K562 (cell line): Measurements from ENCODE around the gene TAS2R8. TPM values are rescaled to one million over a fixed set of nuclear protein-coding genes. Genes with fewer than 3 reads are reported as not detected.

Source experiments
- ATAC-seq: fragments of 200-7000 bp; cut with Tn5 transposase; 3 replicates; pipeline ENCODE4 v1.9.1; 2020; ENCODE audit warnings: moderate library complexity
- BruUV-seq: library from RNA; stranded (reverse); fragments of 400-500 nt; replicated peaks from 2 replicates; lab custom pipeline; 2021; lab: Mats Ljungman, UMichigan
- CTCF ChIA-PET: fragments of 300-600 bp; formaldehyde crosslinking; extraction: SDS; loops from one replicate; lab custom pipeline; 2021; ENCODE audit warnings: low intra/inter-chr PET ratio; lab: Yijun Ruan, JAX
- POLR2A ChIA-PET: fragments of 300-600, 350-650 bp; sonication (Branson Sonifier 250); formaldehyde crosslinking; extraction: SDS; loops from one replicate; lab custom pipeline; 2021; ENCODE audit warnings: antibody characterized with exemption, inconsistent platforms; lab: Yijun Ruan, JAX
- DNase-seq, 4 experiments: peaks; one replicate each; pipeline versions ENCODE4 v3.0.0 to v3.0.0-alpha.2; 2011 to 2018; ENCODE audit warnings: low spot score in 3 of 4, mixed read lengths in 3 of 4; ENCODE audit errors: extremely low read depth in 1 of 4
- FAIRE-seq: peaks from 2 replicates; lab custom pipeline; 2011; peaks lifted over from hg19 to GRCh38; lab: Jason Lieb, UNC
- H2AFZ ChIP-seq: 2 replicates; pipeline ENCODE4 v1.6.0; 2011; ENCODE audit warnings: low read depth, low read length, control low read depth, inconsistent platforms
- H3K27ac ChIP-seq: fragments of 200-600 bp; 3 replicates; pipeline ENCODE4 v1.8.0; 2011; ENCODE audit warnings: low read depth, mild to moderate bottlenecking, control low read depth, inconsistent platforms, low read length, moderate library complexity, mixed read lengths; ENCODE audit errors: extremely low read depth
- H3K27me3 ChIP-seq, 2 experiments: fragments of 300-600 bp in 1 of 2; 2 replicates in 1 of 2; 3 replicates in 1 of 2; pipeline versions ENCODE4 v1.6.0 to v1.8.0; 2011; ENCODE audit warnings: inconsistent platforms in 2 of 2, low read length in 2 of 2, mild to moderate bottlenecking in 1 of 2, mixed read lengths in 1 of 2, moderate library complexity in 1 of 2; ENCODE audit not compliant: control insufficient read depth in 2 of 2, insufficient read depth in 2 of 2
- H3K36me3 ChIP-seq: fragments of 300-600 bp; 3 replicates; pipeline ENCODE4 v1.8.0; 2011; ENCODE audit warnings: mild to moderate bottlenecking, low read length, inconsistent platforms; ENCODE audit not compliant: control insufficient read depth, insufficient read depth
- H3K4me1 ChIP-seq, 2 experiments: fragments of 200-600 bp in 1 of 2; replicated peaks in 1 of 2; 2 replicates in 1 of 2; 3 replicates in 1 of 2; pipeline versions ENCODE4 v1.5.1 to v1.8.0; 2011; ENCODE audit warnings: inconsistent platforms in 2 of 2, low read length in 2 of 2, mild to moderate bottlenecking in 1 of 2, mixed read lengths in 1 of 2, moderate library complexity in 1 of 2; ENCODE audit not compliant: control insufficient read depth in 2 of 2, insufficient read depth in 2 of 2
- H3K4me2 ChIP-seq: 2 replicates; pipeline ENCODE4 v1.6.1; 2011; ENCODE audit warnings: low read length, control low read depth, inconsistent platforms, mixed read lengths; ENCODE audit not compliant: insufficient read depth
- H3K4me3 ChIP-seq: fragments of 200-600 bp; sonication (generic), shearing (Covaris generic); 2 replicates; pipeline ENCODE4 v1.5.1; 2016; ENCODE audit warnings: control low read depth, inconsistent platforms
- H3K79me2 ChIP-seq: fragments of 200-600 bp; 3 replicates; pipeline ENCODE4 v1.8.0; 2011; ENCODE audit warnings: low read length, inconsistent platforms; ENCODE audit not compliant: control insufficient read depth, insufficient read depth
- H3K9ac ChIP-seq, 2 experiments: 2 replicates each; pipeline versions ENCODE4 v1.6.0 to v1.6.1; 2011; ENCODE audit warnings: low read depth in 2 of 2, low read length in 2 of 2, control low read depth in 1 of 2, inconsistent platforms in 1 of 2, mild to moderate bottlenecking in 1 of 2, mixed read lengths in 1 of 2; ENCODE audit not compliant: insufficient read depth in 1 of 2
- H3K9me1 ChIP-seq: one replicate; pipeline ENCODE4 v1.6.0; 2011; ENCODE audit warnings: inconsistent platforms, mild to moderate bottlenecking, low read length, moderate library complexity; ENCODE audit not compliant: control insufficient read depth, insufficient read depth
- H3K9me3 ChIP-seq: replicated peaks from 2 replicates; pipeline ENCODE4 v1.5.1; 2011; ENCODE audit warnings: low read depth, low read length, inconsistent platforms; ENCODE audit not compliant: control insufficient read depth, insufficient read depth
- H4K20me1 ChIP-seq: replicated peaks from 2 replicates; pipeline ENCODE4 v1.6.1; 2011; ENCODE audit warnings: low read length, inconsistent platforms, mixed read lengths; ENCODE audit not compliant: control insufficient read depth, insufficient read depth
- HLTF ChIP-seq: fragments of 450-650 bp; IDR thresholded peaks from 2 replicates; pipeline ENCODE4 v1.6.1; 2016
- SETDB1 ChIP-seq: IDR thresholded peaks from one replicate; pipeline ENCODE4 v1.6.1; 2012; ENCODE audit warnings: low read length, control low read depth, inconsistent platforms
- TSC22D4 ChIP-seq: fragments of 450-650 bp; IDR thresholded peaks from 2 replicates; pipeline ENCODE4 v1.6.1; 2016; ENCODE audit warnings: missing genetic modification characterization, missing biosample characterization, control low read depth
- WGBS: fragments of 100-300 bp; shearing (Covaris generic); methylation state at CpG from one replicate; pipeline ENCODE4 v1.1.6; 2016; ENCODE audit warnings: low coverage, mixed read lengths; ENCODE audit not compliant: insufficient coverage; ENCODE audit errors: missing lambda C conversion rate; 5-methylcytosine and 5-hydroxymethylcytosine counted together
- in situ Hi-C: fragments of 300-500 bp; cut with MboI; formaldehyde crosslinking; loops from 4 replicates; pipeline ENCODE4 v1.15.0; 2018; ENCODE audit warnings: inconsistent platforms, mixed read lengths
- intact Hi-C: fragments of 100-400 bp; cut with micrococcal nuclease; formaldehyde crosslinking; loops from 2 replicates; pipeline ENCODE4 v1.14.2; 2022
- polyA plus RNA-seq, 8 experiments: library from polyadenylated mRNA; depleted of rRNA in 4 of 8; stranded (reverse) in 5 of 8; unstranded in 3 of 8; fragments of >200 nt; fragmentation: Nextera tagmentation in 2 of 8; fragmentation: Illumina TruSeq in 1 of 8; extraction: Ambion mirVana in 2 of 8; extraction: Trizol in 1 of 8; gene quantifications; 2 replicates each; pipeline versions ENCODE4 v1.2.1 to v1.2.3, GENCODE V29; 2011 to 2014; ENCODE audit warnings: inconsistent platforms in 1 of 8, missing spikeins in 1 of 8
- total RNA-seq, 7 experiments: library from RNA; depleted of rRNA in 6 of 7; stranded (reverse); fragments of >200 nt in 6 of 7; fragmentation: Illumina TruSeq in 2 of 7; extraction: Trizol in 2 of 7; gene quantifications; 2 replicates each; pipeline versions ENCODE4 v1.2.1 to v1.2.3, GENCODE V29; 2011 to 2021; ENCODE audit warnings: low replicate concordance in 1 of 7
- TF ChIP-seq, protein P1 (sequence below): sonication (generic); formaldehyde crosslinking; IDR thresholded peaks from 2 replicates; pipeline ENCODE4 v1.8.0; 2023; ENCODE audit warnings: mild to moderate bottlenecking, missing genetic modification reagents

The TAS2R8 gene
- total and polyA plus RNA-seq, 9 of the 15 experiments (the other 6 are each of a cell fraction or from before 2014, with no cell fraction given) = not detected

DNA sequence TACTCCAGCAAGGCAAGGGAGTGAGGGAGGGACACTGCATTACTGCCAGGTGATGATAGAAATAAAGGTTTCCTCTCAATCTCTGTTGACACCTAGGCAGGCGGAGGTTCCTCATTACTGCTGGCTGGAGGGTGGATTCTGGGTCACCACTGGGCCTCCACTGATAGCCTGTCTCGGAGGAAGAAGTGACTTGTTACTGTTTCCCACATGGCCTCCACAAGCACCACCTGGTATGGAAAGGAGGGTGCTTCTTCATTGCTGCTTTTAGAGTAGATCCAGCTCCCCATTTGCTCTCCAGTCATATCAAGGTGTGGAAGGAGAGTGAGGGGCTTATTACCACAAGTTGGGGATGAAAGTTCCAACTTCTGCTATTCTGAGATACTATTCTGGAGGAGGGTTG is 35.8 kb upstream of the TAS2R8 start:
- no peak overlapping the region for H2AFZ ChIP-seq
- in situ Hi-C loops (no loop called here), intact Hi-C loops (no loop called here)
- ATAC-seq (no peak), DNase-seq (no peak), FAIRE-seq (no peak)
- H3K9me3 ChIP-seq = no peaks in the 10 kb centered on the region
- ChIA-PET POLR2A (no interaction called here), CTCF (no interaction called here)
- no peaks in the 10 kb centered on the region for H4K20me1 ChIP-seq
- no peaks in the 10 kb centered on the region for H3K4me1 ChIP-seq
- TF ChIP-seq HLTF (no peak), SETDB1 (no peak), TSC22D4 (no peak)
- TF ChIP-seq, protein P1, sequence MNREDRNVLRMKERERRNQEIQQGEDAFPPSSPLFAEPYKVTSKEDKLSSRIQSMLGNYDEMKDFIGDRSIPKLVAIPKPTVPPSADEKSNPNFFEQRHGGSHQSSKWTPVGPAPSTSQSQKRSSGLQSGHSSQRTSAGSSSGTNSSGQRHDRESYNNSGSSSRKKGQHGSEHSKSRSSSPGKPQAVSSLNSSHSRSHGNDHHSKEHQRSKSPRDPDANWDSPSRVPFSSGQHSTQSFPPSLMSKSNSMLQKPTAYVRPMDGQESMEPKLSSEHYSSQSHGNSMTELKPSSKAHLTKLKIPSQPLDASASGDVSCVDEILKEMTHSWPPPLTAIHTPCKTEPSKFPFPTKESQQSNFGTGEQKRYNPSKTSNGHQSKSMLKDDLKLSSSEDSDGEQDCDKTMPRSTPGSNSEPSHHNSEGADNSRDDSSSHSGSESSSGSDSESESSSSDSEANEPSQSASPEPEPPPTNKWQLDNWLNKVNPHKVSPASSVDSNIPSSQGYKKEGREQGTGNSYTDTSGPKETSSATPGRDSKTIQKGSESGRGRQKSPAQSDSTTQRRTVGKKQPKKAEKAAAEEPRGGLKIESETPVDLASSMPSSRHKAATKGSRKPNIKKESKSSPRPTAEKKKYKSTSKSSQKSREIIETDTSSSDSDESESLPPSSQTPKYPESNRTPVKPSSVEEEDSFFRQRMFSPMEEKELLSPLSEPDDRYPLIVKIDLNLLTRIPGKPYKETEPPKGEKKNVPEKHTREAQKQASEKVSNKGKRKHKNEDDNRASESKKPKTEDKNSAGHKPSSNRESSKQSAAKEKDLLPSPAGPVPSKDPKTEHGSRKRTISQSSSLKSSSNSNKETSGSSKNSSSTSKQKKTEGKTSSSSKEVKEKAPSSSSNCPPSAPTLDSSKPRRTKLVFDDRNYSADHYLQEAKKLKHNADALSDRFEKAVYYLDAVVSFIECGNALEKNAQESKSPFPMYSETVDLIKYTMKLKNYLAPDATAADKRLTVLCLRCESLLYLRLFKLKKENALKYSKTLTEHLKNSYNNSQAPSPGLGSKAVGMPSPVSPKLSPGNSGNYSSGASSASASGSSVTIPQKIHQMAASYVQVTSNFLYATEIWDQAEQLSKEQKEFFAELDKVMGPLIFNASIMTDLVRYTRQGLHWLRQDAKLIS (CRISPR knock-in tag) = no peak
- no peak overlapping the region for H3K27ac ChIP-seq
- no peaks in the 10 kb centered on the region for H3K79me2 ChIP-seq
- no peak overlapping the region for H3K4me3 ChIP-seq
- no peaks in the 10 kb centered on the region for H3K27me3 ChIP-seq
- BruUV-seq = no TSS peak
- no peaks in the 10 kb centered on the region for H3K9me1 ChIP-seq
- no peak overlapping the region for H3K4me2 ChIP-seq
- H3K9ac ChIP-seq = no peak overlapping the region
- WGBS = 61% methylated on average over 2 of the region's 2 CpGs
- H3K36me3 ChIP-seq = no peaks in the 10 kb centered on the region
